ENCODE results near the gene BCDIN3D. TPM values are rescaled to one million over a fixed set of nuclear protein-coding genes. Genes with fewer than 3 reads are reported as not detected.
A peak's percentile ranks its signal among the peaks of the same experiment; 100 is the strongest.

BCDIN3D gene
- total and polyA plus RNA-seq, 9 of the 15 experiments (the other 6 are each of a cell fraction or from before 2014, with no cell fraction given), result 3.7 to 6.9 (median 5.6) TPM

DNA sequence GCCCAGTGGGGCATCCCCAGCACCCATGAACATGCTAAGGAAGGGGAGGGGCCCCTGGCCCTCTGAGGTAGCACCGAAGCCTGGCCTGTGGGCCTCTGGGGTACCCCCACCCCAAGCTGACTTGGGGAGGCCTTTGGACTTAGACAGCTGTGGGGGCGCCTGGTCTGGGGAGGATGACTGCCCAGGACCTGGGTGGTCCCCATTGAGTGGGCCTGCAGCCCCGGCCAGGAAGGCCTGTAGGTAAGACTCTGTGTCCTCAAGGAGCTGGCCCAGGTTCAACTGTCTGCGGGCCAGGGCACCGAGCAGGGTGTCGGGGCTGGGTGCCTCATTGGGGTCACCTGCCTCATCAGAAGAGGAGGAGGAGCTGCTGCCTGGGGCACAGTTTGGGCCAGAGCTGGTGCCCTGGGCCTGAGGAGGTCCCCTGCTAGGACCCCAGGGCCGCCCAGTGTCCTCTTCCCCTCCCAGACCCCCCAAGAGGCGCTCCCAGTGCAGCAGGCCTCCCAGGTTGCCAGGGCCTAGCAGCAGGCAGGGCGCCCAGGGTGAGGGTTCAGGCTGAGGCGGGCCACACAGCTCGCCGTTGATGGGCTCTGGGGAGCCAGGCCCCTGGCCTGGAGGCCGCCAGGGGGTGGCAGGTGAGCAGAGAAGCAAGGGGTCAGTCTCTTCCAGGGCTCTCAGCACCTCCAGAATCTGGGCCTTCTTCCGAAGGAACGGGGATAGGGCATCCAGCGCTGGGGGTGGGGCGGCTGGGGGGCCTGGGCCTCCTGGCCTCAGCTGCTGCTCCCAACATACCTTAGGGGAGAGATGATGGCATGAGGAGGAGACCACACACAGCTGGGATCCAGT is 46.1 kb downstream of the BCDIN3D start:
- H3K79me2 ChIP-seq (ENCODE audit: control insufficient read depth, insufficient read depth, low read length), result no peaks in the 10 kb centered on the region
- TF ChIP-seq, protein P1, sequence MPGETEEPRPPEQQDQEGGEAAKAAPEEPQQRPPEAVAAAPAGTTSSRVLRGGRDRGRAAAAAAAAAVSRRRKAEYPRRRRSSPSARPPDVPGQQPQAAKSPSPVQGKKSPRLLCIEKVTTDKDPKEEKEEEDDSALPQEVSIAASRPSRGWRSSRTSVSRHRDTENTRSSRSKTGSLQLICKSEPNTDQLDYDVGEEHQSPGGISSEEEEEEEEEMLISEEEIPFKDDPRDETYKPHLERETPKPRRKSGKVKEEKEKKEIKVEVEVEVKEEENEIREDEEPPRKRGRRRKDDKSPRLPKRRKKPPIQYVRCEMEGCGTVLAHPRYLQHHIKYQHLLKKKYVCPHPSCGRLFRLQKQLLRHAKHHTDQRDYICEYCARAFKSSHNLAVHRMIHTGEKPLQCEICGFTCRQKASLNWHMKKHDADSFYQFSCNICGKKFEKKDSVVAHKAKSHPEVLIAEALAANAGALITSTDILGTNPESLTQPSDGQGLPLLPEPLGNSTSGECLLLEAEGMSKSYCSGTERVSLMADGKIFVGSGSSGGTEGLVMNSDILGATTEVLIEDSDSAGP (CRISPR knock-in tag; IDR thresholded peaks at IDR 0.05), result no peak
- H3K36me3 ChIP-seq (ENCODE audit: control insufficient read depth, insufficient read depth, low read length), result peaks cover 22% of the 10 kb centered on the region; the same call in 1 of the 3 replicates
- intact Hi-C loops (cut with micrococcal nuclease) (no loop called here), in situ Hi-C loops (cut with MboI) (no loop called here)
- FAIRE-seq (no peak), ATAC-seq (no peak), DNase-seq (ENCODE audit: extremely low read depth in 1 of 4, low spot score in 3 of 4) (peak in 2 of 4 experiments; percentile 8 to 11)
- H3K9me3 ChIP-seq (replicated peaks; ENCODE audit: control insufficient read depth, insufficient read depth, low read depth, low read length), result no peaks in the 10 kb centered on the region
- H3K27me3 ChIP-seq (ENCODE audit: control insufficient read depth in 2 of 2, insufficient read depth in 2 of 2, low read length in 2 of 2), result no peaks in the 10 kb centered on the region
- peaks cover 0 to 23% of the 10 kb centered on the region in 2 experiments; a peak in 2 of 5 replicates for H3K4me1 ChIP-seq (replicated peaks in 1 of 2; ENCODE audit: control insufficient read depth in 2 of 2, insufficient read depth in 2 of 2, low read length in 2 of 2)
- H3K27ac ChIP-seq (ENCODE audit: extremely low read depth, low read depth, low read length), result no peak overlapping the region
- H4K20me1 ChIP-seq (replicated peaks; ENCODE audit: control insufficient read depth, insufficient read depth, low read length), result 0 out of 2 replicates have a peak, but pooled peaks cover 3% of the 10 kb centered on the region
- no peak overlapping the region for H3K4me2 ChIP-seq (ENCODE audit: insufficient read depth, low read length)
- ChIA-PET POLR2A (interaction anchor here (0.6 to 1.1 kb wide), 4 partner anchors 12 to 39 kb away, joined by 3 to 4 read pairs (median 4); no protein-coding TSS in a partner anchor), CTCF (ENCODE audit: low intra/inter-chr PET ratio) (no interaction called here)
- WGBS (ENCODE audit: insufficient coverage, low coverage, missing lambda C conversion rate), result 85% methylated on average over 15 of the region's 17 CpGs
- H3K9ac ChIP-seq (ENCODE audit: insufficient read depth in 1 of 2, low read depth in 2 of 2, low read length in 2 of 2), result no peak overlapping the region
- no peak overlapping the region for H2AFZ ChIP-seq (ENCODE audit: low read depth, low read length)
- H3K4me3 ChIP-seq, result no peak overlapping the region
- BruUV-seq (replicated peaks), result no TSS peak
- H3K9me1 ChIP-seq (ENCODE audit: control insufficient read depth, insufficient read depth, low read length), result no peaks in the 10 kb centered on the region

DNA sequence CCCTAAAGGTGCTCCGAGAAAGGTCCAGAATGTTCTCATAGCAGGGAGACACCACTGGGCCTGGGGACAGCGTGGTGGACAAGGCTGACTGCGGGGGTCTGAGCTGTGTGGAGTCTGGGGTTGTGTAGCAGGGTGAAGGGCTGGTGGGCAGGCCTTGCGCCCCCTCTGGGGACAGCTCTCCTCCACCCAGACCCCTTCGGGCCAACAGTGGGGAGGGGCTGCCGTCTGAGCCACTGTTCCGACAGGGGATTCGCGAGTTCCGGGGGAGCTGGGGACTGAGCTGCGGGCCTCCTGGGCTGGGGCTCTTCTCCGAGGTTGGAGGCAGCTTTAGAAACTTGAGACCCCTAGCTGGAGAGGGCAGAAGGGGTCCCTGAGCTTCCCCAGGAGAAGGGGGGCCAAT is 46.8 kb downstream of the BCDIN3D start:
- BruUV-seq (replicated peaks), result no TSS peak
- no peak overlapping the region for H3K9ac ChIP-seq (ENCODE audit: insufficient read depth in 1 of 2, low read depth in 2 of 2, low read length in 2 of 2)
- CTCF ChIA-PET (ENCODE audit: low intra/inter-chr PET ratio), result no interaction called here
- intact Hi-C loops (cut with micrococcal nuclease) (no loop called here), in situ Hi-C loops (cut with MboI) (no loop called here)
- H3K27ac ChIP-seq (ENCODE audit: extremely low read depth, low read depth, low read length), result no peak overlapping the region
- peaks cover 17% of the 10 kb centered on the region; the same call in 1 of the 3 replicates for H3K36me3 ChIP-seq (ENCODE audit: control insufficient read depth, insufficient read depth, low read length)
- FAIRE-seq (no peak), DNase-seq (ENCODE audit: extremely low read depth in 1 of 4, low spot score in 3 of 4) (peak in 1 of 4 experiments; percentile 4), ATAC-seq (no peak)
- no peaks in the 10 kb centered on the region for H3K9me3 ChIP-seq (replicated peaks; ENCODE audit: control insufficient read depth, insufficient read depth, low read depth, low read length)
- H3K27me3 ChIP-seq (ENCODE audit: control insufficient read depth in 2 of 2, insufficient read depth in 2 of 2, low read length in 2 of 2), result no peaks in the 10 kb centered on the region
- H3K9me1 ChIP-seq (ENCODE audit: control insufficient read depth, insufficient read depth, low read length), result no peaks in the 10 kb centered on the region
- H3K4me3 ChIP-seq, result no peak overlapping the region
- H4K20me1 ChIP-seq (replicated peaks; ENCODE audit: control insufficient read depth, insufficient read depth, low read length), result 0 out of 2 replicates have a peak, but pooled peaks cover 3% of the 10 kb centered on the region
- POLR2A ChIA-PET, result interaction anchor here (0.7 kb wide), 1 partner anchor 39 kb away, joined by 4 read pairs; no protein-coding TSS in a partner anchor
- no peak overlapping the region for H3K4me2 ChIP-seq (ENCODE audit: insufficient read depth, low read length)
- no peaks in the 10 kb centered on the region for H3K79me2 ChIP-seq (ENCODE audit: control insufficient read depth, insufficient read depth, low read length)
- 79% methylated on average over 6 of the region's 12 CpGs for WGBS (ENCODE audit: insufficient coverage, low coverage, missing lambda C conversion rate)
- H2AFZ ChIP-seq (ENCODE audit: low read depth, low read length), result no peak overlapping the region
- peaks cover 0 to 25% of the 10 kb centered on the region in 2 experiments; a peak in 2 of 5 replicates for H3K4me1 ChIP-seq (replicated peaks in 1 of 2; ENCODE audit: control insufficient read depth in 2 of 2, insufficient read depth in 2 of 2, low read length in 2 of 2)
- TF ChIP-seq ZNF589 (CRISPR knock-in tag; IDR thresholded peaks at IDR 0.05; ENCODE audit: low read depth) (no peak), ETS2 (tag; IDR thresholded peaks at IDR 0.05; ENCODE audit: borderline replicate concordance, poor library complexity, severe bottlenecking) (no peak), GATAD2A (IDR thresholded peaks at IDR 0.05) (no peak), NEUROD1 (IDR thresholded peaks at IDR 0.05; ENCODE audit: borderline replicate concordance, low read depth, low read length, partially characterized antibody) (no peak)
- TF ChIP-seq, protein P2, sequence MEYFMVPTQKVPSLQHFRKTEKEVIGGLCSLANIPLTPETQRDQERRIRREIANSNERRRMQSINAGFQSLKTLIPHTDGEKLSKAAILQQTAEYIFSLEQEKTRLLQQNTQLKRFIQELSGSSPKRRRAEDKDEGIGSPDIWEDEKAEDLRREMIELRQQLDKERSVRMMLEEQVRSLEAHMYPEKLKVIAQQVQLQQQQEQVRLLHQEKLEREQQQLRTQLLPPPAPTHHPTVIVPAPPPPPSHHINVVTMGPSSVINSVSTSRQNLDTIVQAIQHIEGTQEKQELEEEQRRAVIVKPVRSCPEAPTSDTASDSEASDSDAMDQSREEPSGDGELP (CRISPR knock-in tag; IDR thresholded peaks at IDR 0.05; ENCODE audit: borderline replicate concordance), result no peak
